H1 (cell line): ENCODE measurements around the gene PLCH2. TPM values are rescaled to one million over a fixed set of nuclear protein-coding genes. Genes with fewer than 3 reads are reported as not detected.

Experiments used
- CTCF ChIA-PET: fragments of 300-600 bp; sonication (Branson Sonifier 250); formaldehyde crosslinking; loops from one replicate; lab custom pipeline; 2021; ENCODE audit not compliant: partially characterized antibody; lab: Charles Lee
- POLR2A ChIA-PET: fragments of 300-600 bp; sonication (Branson Sonifier 250); formaldehyde crosslinking; loops from one replicate; lab custom pipeline; 2021; ENCODE audit warnings: inconsistent platforms; ENCODE audit not compliant: partially characterized antibody; lab: Charles Lee
- DNase-seq, 2 experiments: peaks; one replicate each; pipeline versions ENCODE4 v3.0.0 to v3.0.0-alpha.2; 2010 to 2022; ENCODE audit warnings: low spot score in 2 of 2, low read depth in 1 of 2, mixed read lengths in 1 of 2
- FAIRE-seq: peaks from 2 replicates; lab custom pipeline; 2011; peaks lifted over from hg19 to GRCh38; lab: Jason Lieb, UNC
- H2AFZ ChIP-seq: 2 replicates; pipeline ENCODE4 v1.8.1; 2012; ENCODE audit warnings: low read length, inconsistent platforms
- H2AK5ac ChIP-seq: 2 replicates; pipeline ENCODE4 v1.6.1; 2013; ENCODE audit warnings: low read depth, low read length
- H2BK120ac ChIP-seq: replicated peaks from 2 replicates; pipeline ENCODE3; 2013; ENCODE audit warnings: low read depth, low read length, inconsistent platforms
- H2BK12ac ChIP-seq: 2 replicates; pipeline ENCODE4 v1.6.1; 2013; ENCODE audit warnings: low read depth, low read length
- H2BK15ac ChIP-seq: 2 replicates; pipeline ENCODE4 v1.6.1; 2013; ENCODE audit warnings: low read length
- H2BK20ac ChIP-seq: 2 replicates; pipeline ENCODE4 v1.6.1; 2013; ENCODE audit warnings: low read length
- H2BK5ac ChIP-seq: 2 replicates; pipeline ENCODE4 v1.6.1; 2013; ENCODE audit warnings: low read depth, low read length
- H3K14ac ChIP-seq: 2 replicates; pipeline ENCODE4 v1.6.1; 2013; ENCODE audit warnings: inconsistent platforms; ENCODE audit not compliant: insufficient read length
- H3K18ac ChIP-seq: 2 replicates; pipeline ENCODE4 v1.6.1; 2013; ENCODE audit warnings: low read length; ENCODE audit errors: extremely low read depth
- H3K23ac ChIP-seq: 2 replicates; pipeline ENCODE4 v1.6.1; 2013; ENCODE audit warnings: inconsistent platforms; ENCODE audit not compliant: insufficient read length
- H3K23me2 ChIP-seq: 2 replicates; pipeline ENCODE4 v1.6.1; 2013; ENCODE audit warnings: low read depth, low read length
- H3K27ac ChIP-seq: 2 replicates; pipeline ENCODE4 v1.6.1; 2011; ENCODE audit warnings: low read depth, low read length, inconsistent platforms
- H3K27me3 ChIP-seq, 4 experiments: replicated peaks in 1 of 4; 1 replicate in 1 of 4; 2 replicates in 3 of 4; pipeline versions ENCODE4 v1.6.1 to v1.8.1; 2011 to 2013; ENCODE audit warnings: low read length in 3 of 4, mild to moderate bottlenecking in 3 of 4, inconsistent platforms in 2 of 4, mixed read lengths in 2 of 4, moderate library complexity in 1 of 4; ENCODE audit not compliant: control insufficient read depth in 3 of 4, insufficient read depth in 3 of 4; ENCODE audit errors: extremely low read depth in 1 of 4
- H3K36me3 ChIP-seq, 4 experiments: 2 replicates each; pipeline versions ENCODE4 v1.6.1 to v1.8.1; 2011 to 2013; ENCODE audit warnings: mild to moderate bottlenecking in 4 of 4, low read length in 3 of 4, moderate library complexity in 2 of 4, control low read depth in 1 of 4, inconsistent platforms in 1 of 4; ENCODE audit not compliant: insufficient read depth in 4 of 4, control insufficient read depth in 2 of 4
- H3K4ac ChIP-seq: replicated peaks from 2 replicates; pipeline ENCODE3; 2013; ENCODE audit warnings: low read length, low read depth, mixed read lengths, inconsistent platforms; ENCODE audit not compliant: insufficient read length
- H3K4me1 ChIP-seq, 4 experiments: replicated peaks in 1 of 4; 1 replicate in 1 of 4; 2 replicates in 3 of 4; pipeline versions ENCODE4 v1.6.1 to v1.8.1; 2011 to 2013; ENCODE audit warnings: low read length in 3 of 4, inconsistent platforms in 2 of 4, mixed read lengths in 1 of 4; ENCODE audit not compliant: insufficient read depth in 4 of 4, control insufficient read depth in 3 of 4
- H3K4me2 ChIP-seq, 2 experiments: 2 replicates each; pipeline versions ENCODE4 v1.6.1 to v1.8.1; 2011 to 2013; ENCODE audit warnings: low read depth in 2 of 2, low read length in 2 of 2, control low read depth in 1 of 2, inconsistent platforms in 1 of 2, mild to moderate bottlenecking in 1 of 2; ENCODE audit not compliant: insufficient read depth in 1 of 2
- H3K4me3 ChIP-seq, 4 experiments: fragments of 200-600, 300-600 bp in 1 of 4; sonication (generic), shearing (Covaris generic), sonication (Bioruptor Twin) in 1 of 4; 2 replicates each; pipeline versions ENCODE4 v1.5.1 to v1.8.1; 2011 to 2016; ENCODE audit warnings: low read length in 4 of 4, low read depth in 3 of 4, control low read depth in 2 of 4, inconsistent platforms in 2 of 4, mild to moderate bottlenecking in 2 of 4, mixed read lengths in 1 of 4, moderate library complexity in 1 of 4; ENCODE audit not compliant: insufficient read depth in 2 of 4; ENCODE audit errors: extremely low read depth in 1 of 4
- H3K56ac ChIP-seq: replicated peaks from 2 replicates; pipeline ENCODE3; 2013; ENCODE audit warnings: low read depth, mild to moderate bottlenecking, mixed read lengths, low read length, inconsistent platforms; ENCODE audit not compliant: insufficient read length
- H3K79me1 ChIP-seq: 2 replicates; pipeline ENCODE4 v1.6.1; 2013; ENCODE audit warnings: low read depth, low read length, control low read depth
- H3K79me2 ChIP-seq, 2 experiments: 2 replicates each; pipeline versions ENCODE4 v1.6.1 to v1.8.1; 2012 to 2013; ENCODE audit warnings: low read length in 2 of 2, mild to moderate bottlenecking in 2 of 2, inconsistent platforms in 1 of 2; ENCODE audit not compliant: insufficient read depth in 2 of 2, control insufficient read depth in 1 of 2
- H3K9ac ChIP-seq, 4 experiments: replicated peaks in 1 of 4; 1 replicate in 1 of 4; 2 replicates in 3 of 4; pipeline versions ENCODE4 v1.6.1 to v1.8.1; 2011 to 2013; ENCODE audit warnings: low read depth in 3 of 4, low read length in 3 of 4, control low read depth in 2 of 4, mild to moderate bottlenecking in 2 of 4, moderate library complexity in 2 of 4, inconsistent platforms in 1 of 4; ENCODE audit errors: extremely low read depth in 1 of 4
- H3K9me3 ChIP-seq, 2 experiments: 2 replicates each; pipeline versions ENCODE4 v1.6.1 to v1.8.1; 2012 to 2013; ENCODE audit warnings: mild to moderate bottlenecking in 2 of 2, moderate library complexity in 2 of 2, control low read depth in 1 of 2, inconsistent platforms in 1 of 2, low read depth in 1 of 2, low read length in 1 of 2, mixed read lengths in 1 of 2; ENCODE audit not compliant: insufficient read depth in 2 of 2
- H4K20me1 ChIP-seq, 2 experiments: replicated peaks in 1 of 2; 2 replicates each; pipeline versions ENCODE3 to v1.8.1; 2011 to 2013; ENCODE audit warnings: inconsistent platforms in 2 of 2, low read length in 2 of 2, mild to moderate bottlenecking in 1 of 2; ENCODE audit not compliant: insufficient read depth in 2 of 2, control insufficient read depth in 1 of 2
- H4K5ac ChIP-seq: 2 replicates; pipeline ENCODE4 v1.6.1; 2013; ENCODE audit warnings: low read length, low read depth, mixed read lengths, inconsistent platforms; ENCODE audit not compliant: insufficient read length
- H4K8ac ChIP-seq: 2 replicates; pipeline ENCODE4 v1.8.0; 2013; ENCODE audit warnings: mild to moderate bottlenecking, moderate library complexity, low read length, inconsistent platforms; ENCODE audit not compliant: insufficient read depth; ENCODE audit errors: extremely low read depth
- H4K91ac ChIP-seq: replicated peaks from 2 replicates; pipeline ENCODE3; 2013; ENCODE audit warnings: low read length, mixed read lengths, inconsistent platforms; ENCODE audit not compliant: insufficient read length
- CTCF ChIP-seq, 3 experiments: IDR thresholded peaks; 1 replicate in 2 of 3; 2 replicates in 1 of 3; pipeline versions ENCODE4 v1.5.1 to v1.6.1; 2011; ENCODE audit warnings: low read length in 3 of 3, mild to moderate bottlenecking in 3 of 3, inconsistent platforms in 2 of 3, low read depth in 1 of 3, moderate library complexity in 1 of 3; ENCODE audit not compliant: insufficient read depth in 1 of 3; ENCODE audit errors: control extremely low read depth in 1 of 3
- E2F6 ChIP-seq: IDR thresholded peaks from 2 replicates; pipeline ENCODE4 v1.6.1; 2012; ENCODE audit warnings: inconsistent platforms
- EP300 ChIP-seq, 2 experiments: IDR thresholded peaks; 1 replicate in 1 of 2; 2 replicates in 1 of 2; pipeline ENCODE4 v1.6.1; 2011 to 2012; ENCODE audit warnings: low read depth in 2 of 2, low read length in 2 of 2, mild to moderate bottlenecking in 2 of 2, borderline replicate concordance in 1 of 2, inconsistent platforms in 1 of 2, moderate library complexity in 1 of 2
- HDAC6 ChIP-seq: IDR thresholded peaks from one replicate; pipeline ENCODE4 v1.7.1; 2012; ENCODE audit warnings: low read depth, mild to moderate bottlenecking, inconsistent platforms, low read length, moderate library complexity
- JUND ChIP-seq: IDR thresholded peaks from 2 replicates; pipeline ENCODE4 v1.6.1; 2011; ENCODE audit warnings: mild to moderate bottlenecking, improper control_type of control experiment, low read length
- RFX5 ChIP-seq: IDR thresholded peaks from 2 replicates; pipeline ENCODE4 v1.6.1; 2011; ENCODE audit warnings: low read depth, low read length, improper control_type of control experiment, borderline replicate concordance
- RXRA ChIP-seq: IDR thresholded peaks from 2 replicates; pipeline ENCODE4 v1.6.1; 2011; ENCODE audit warnings: low read depth, mild to moderate bottlenecking, low read length, moderate library complexity; ENCODE audit not compliant: insufficient read depth
- SP4 ChIP-seq: IDR thresholded peaks from 2 replicates; pipeline ENCODE4 v1.6.1; 2012; ENCODE audit warnings: low read length, inconsistent platforms
- SRF ChIP-seq: IDR thresholded peaks from 2 replicates; pipeline ENCODE4 v1.6.1; 2011; ENCODE audit warnings: mild to moderate bottlenecking, low read depth, low read length, moderate library complexity
- SUZ12 ChIP-seq: fragments of 200-600 bp; sonication (generic); IDR thresholded peaks from 2 replicates; pipeline ENCODE4 v1.6.1; 2012; ENCODE audit warnings: mild to moderate bottlenecking, inconsistent platforms, low read length, moderate library complexity, mixed read lengths
- TEAD4 ChIP-seq: IDR thresholded peaks from 2 replicates; pipeline ENCODE4 v1.6.1; 2012; ENCODE audit warnings: low read depth, low read length, inconsistent platforms, mixed read lengths
- WGBS, 2 experiments: shearing (Covaris generic) in 1 of 2; methylation state at CpG; one replicate each; pipeline versions ENCODE4 v1.1.6 to v1.1.7; 2013 to 2015; ENCODE audit warnings: low lambda C conversion rate in 2 of 2, mixed read lengths in 2 of 2, inconsistent platforms in 1 of 2, low coverage in 1 of 2, missing lambda C conversion rate in 1 of 2; ENCODE audit not compliant: insufficient replicate concordance in 2 of 2, insufficient coverage in 1 of 2, insufficient read length in 1 of 2; ENCODE audit errors: extremely low coverage in 1 of 2, missing lambda C conversion rate in 1 of 2; 5-methylcytosine and 5-hydroxymethylcytosine counted together
- polyA plus RNA-seq, 7 experiments: library from polyadenylated mRNA; depleted of rRNA in 3 of 7; stranded (reverse) in 5 of 7; unstranded in 2 of 7; fragments of >200 nt in 5 of 7; fragments of 200-250 nt in 2 of 7; gene quantifications; 1 replicate in 5 of 7; 2 replicates in 1 of 7; 4 replicates in 1 of 7; pipeline versions ENCODE4 v1.2.1 to v1.2.3, GENCODE V29; 2011 to 2013; ENCODE audit warnings: missing spikeins in 2 of 7, mixed read lengths in 2 of 7
- total RNA-seq: library from RNA; stranded (reverse); fragmentation: NEBNext Ultra II Directional; extraction: Animal tissue kit (Norgen Biotek cat#: 25700); gene quantifications from 2 replicates; pipeline ENCODE4 v1.2.1, GENCODE V29; 2021

PLCH2 gene
- total and polyA plus RNA-seq, 2 of the 8 experiments (the other 6 are each of a cell fraction or from before 2014, with no cell fraction given): 0.14 to 0.19 TPM

GRCh38 chr1:2488688-2489087 lies 12.6 kb downstream of the PLCH2 start:
- POLR2A ChIA-PET: interaction anchor here (0.7 to 2.1 kb wide), 3 partner anchors 9 to 37 kb away, joined by 3 to 5 read pairs (median 5); partner anchors contain the start of gene PANK4
- no peak for TF ChIP-seq SP4
- TF ChIP-seq SRF: no peak
- no peak for TF ChIP-seq SUZ12
- no peak for TF ChIP-seq CTCF (IDR thresholded peaks at IDR 0.05; ENCODE audit: control extremely low read depth in 1 of 3, insufficient read depth in 1 of 3, low read depth in 1 of 3, low read length in 3 of 3)
- no peak for TF ChIP-seq EP300 (IDR thresholded peaks at IDR 0.05; ENCODE audit: borderline replicate concordance in 1 of 2, low read depth in 2 of 2, low read length in 2 of 2)
- TF ChIP-seq JUND: no peak
- no peak for TF ChIP-seq RFX5
- no peak for TF ChIP-seq RXRA
- TF ChIP-seq HDAC6: no peak
- TF ChIP-seq TEAD4: no peak
- no peak for TF ChIP-seq E2F6

More at GRCh38 chr1:2488688-2489087, 12.6 kb downstream of the PLCH2 start:
- H3K9ac ChIP-seq: no peak overlapping the region
- H3K27ac ChIP-seq: no peak overlapping the region
- H3K4me1 ChIP-seq: no peaks in the 10 kb centered on the region
- H2BK20ac ChIP-seq: no peak overlapping the region
- H3K14ac ChIP-seq: no peak overlapping the region
- no peak overlapping the region for H3K4me3 ChIP-seq
- peaks cover 0 to 9% (median 0%) of the 10 kb centered on the region in 4 experiments; a peak in 1 of 7 replicates for H3K27me3 ChIP-seq
- H2BK12ac ChIP-seq: no peak overlapping the region
- DNase-seq (no peak), FAIRE-seq (no peak)
- no peaks in the 10 kb centered on the region for H3K79me2 ChIP-seq
- no peak overlapping the region for H3K18ac ChIP-seq
- 76% methylated on average over 2 of the region's 2 CpGs; no CpG with 5 or more reads in 1 of the 2 experiments for WGBS, 2 experiments
- no peak overlapping the region for H4K5ac ChIP-seq
- H4K20me1 ChIP-seq: peaks cover 0 to 3% of the 10 kb centered on the region in 2 experiments
- H2BK5ac ChIP-seq: no peak overlapping the region
- H3K4ac ChIP-seq: no peak overlapping the region
- no peak overlapping the region for H3K56ac ChIP-seq
- CTCF ChIA-PET: interaction anchor here (0.9 to 2.6 kb wide), 9 partner anchors 9 to 915 kb away, joined by 3 to 9 read pairs (median 4); no protein-coding TSS in a partner anchor
- no peak overlapping the region for H4K91ac ChIP-seq
- peaks cover 0 to 22% of the 10 kb centered on the region in 2 experiments; a peak in 2 of 4 replicates for H3K9me3 ChIP-seq
- no peak overlapping the region for H2AFZ ChIP-seq
- no peak overlapping the region for H2AK5ac ChIP-seq
- no peak overlapping the region for H2BK15ac ChIP-seq
- H3K79me1 ChIP-seq: no peaks in the 10 kb centered on the region
- H4K8ac ChIP-seq: no peak overlapping the region
- H2BK120ac ChIP-seq: no peak overlapping the region
- no peaks in the 10 kb centered on the region; the same call in 1 of the 2 replicates for H3K23me2 ChIP-seq
- H3K4me2 ChIP-seq: no peak overlapping the region
- no peak overlapping the region for H3K23ac ChIP-seq
- H3K36me3 ChIP-seq: no peaks in the 10 kb centered on the region
